DND-41 (cell line): ENCODE measurements around the gene OR4X2.

Source experiments
- EZH2 ChIP-seq: IDR thresholded peaks from 3 replicates; pipeline ENCODE4 v1.6.1; 2012; ENCODE audit warnings: borderline replicate concordance, low read depth, mild to moderate bottlenecking, moderate library complexity, low read length, inconsistent platforms; ENCODE audit not compliant: severe bottlenecking
- TF ChIP-seq, protein P1 (sequence below): IDR thresholded peaks from 2 replicates; pipeline ENCODE4 v1.5.1; 2012; ENCODE audit warnings: borderline replicate concordance, low read length, moderate library complexity, mild to moderate bottlenecking; ENCODE audit not compliant: poor library complexity, severe bottlenecking; ENCODE audit errors: extremely low read depth

DNA sequence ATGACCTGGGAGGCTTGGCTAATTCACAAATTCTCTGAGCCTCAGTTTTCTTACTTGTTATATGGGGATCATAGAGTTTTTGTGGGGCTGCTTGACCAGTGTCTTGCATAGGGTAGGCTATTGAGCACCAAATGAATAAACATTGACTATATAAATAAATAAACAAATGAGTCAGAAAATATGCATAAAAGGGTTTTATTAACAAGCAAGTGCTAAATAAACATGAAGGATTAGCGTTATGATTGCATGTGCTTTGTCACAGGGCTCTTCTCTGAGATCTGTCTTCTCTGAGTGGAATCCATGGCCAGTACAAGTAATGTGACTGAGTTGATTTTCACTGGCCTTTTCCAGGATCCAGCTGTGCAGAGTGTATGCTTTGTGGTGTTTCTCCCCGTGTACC lies 28.4 kb upstream of the OR4X2 start, which contains the start of gene OR4B1:
- TF ChIP-seq, protein P1, sequence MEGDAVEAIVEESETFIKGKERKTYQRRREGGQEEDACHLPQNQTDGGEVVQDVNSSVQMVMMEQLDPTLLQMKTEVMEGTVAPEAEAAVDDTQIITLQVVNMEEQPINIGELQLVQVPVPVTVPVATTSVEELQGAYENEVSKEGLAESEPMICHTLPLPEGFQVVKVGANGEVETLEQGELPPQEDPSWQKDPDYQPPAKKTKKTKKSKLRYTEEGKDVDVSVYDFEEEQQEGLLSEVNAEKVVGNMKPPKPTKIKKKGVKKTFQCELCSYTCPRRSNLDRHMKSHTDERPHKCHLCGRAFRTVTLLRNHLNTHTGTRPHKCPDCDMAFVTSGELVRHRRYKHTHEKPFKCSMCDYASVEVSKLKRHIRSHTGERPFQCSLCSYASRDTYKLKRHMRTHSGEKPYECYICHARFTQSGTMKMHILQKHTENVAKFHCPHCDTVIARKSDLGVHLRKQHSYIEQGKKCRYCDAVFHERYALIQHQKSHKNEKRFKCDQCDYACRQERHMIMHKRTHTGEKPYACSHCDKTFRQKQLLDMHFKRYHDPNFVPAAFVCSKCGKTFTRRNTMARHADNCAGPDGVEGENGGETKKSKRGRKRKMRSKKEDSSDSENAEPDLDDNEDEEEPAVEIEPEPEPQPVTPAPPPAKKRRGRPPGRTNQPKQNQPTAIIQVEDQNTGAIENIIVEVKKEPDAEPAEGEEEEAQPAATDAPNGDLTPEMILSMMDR = no peak
- no peak for TF ChIP-seq EZH2
